Activated CD8-positive, alpha-beta T cell treated with anti-CD3 and anti-CD28 coated beads, Interleukin-2, amount 10 ng/mL, durations not matched to agents 7 days and 5 days (primary cell): ENCODE results near the gene ZNF783. TPM values are rescaled to one million over a fixed set of nuclear protein-coding genes. Genes with fewer than 3 reads are reported as not detected.

ENCODE experiments used
- ATAC-seq: fragments of 150-1000 bp; cut with Tn5 transposase; one replicate; pipeline ENCODE4 v1.10.0; 2021; ENCODE audit warnings: moderate library complexity
- CTCF ChIA-PET: fragments of 350-600 bp; sonication (Branson Sonifier 250); formaldehyde crosslinking; loops from one replicate; lab custom pipeline; 2021; ENCODE audit warnings: antibody characterized with exemption; lab: Charles Lee
- POLR2A ChIA-PET: fragments of 350-600 bp; sonication (Branson Sonifier 250); formaldehyde crosslinking; loops from one replicate; lab custom pipeline; 2021; ENCODE audit warnings: antibody characterized with exemption; lab: Charles Lee
- DNase-seq: peaks from one replicate; pipeline ENCODE4 v3.0.0-alpha.2; 2020
- H3K27ac Mint-ChIP-seq: one replicate; pipeline ENCODE4 v1.8.0; 2021; ENCODE audit warnings: mild to moderate bottlenecking, mixed read lengths
- H3K27me3 Mint-ChIP-seq: one replicate; pipeline ENCODE4 v1.8.0; 2021; ENCODE audit warnings: low read depth, mixed read lengths
- H3K36me3 Mint-ChIP-seq: one replicate; pipeline ENCODE4 v1.8.0; 2021; ENCODE audit warnings: low read depth, mixed read lengths
- H3K4me1 Mint-ChIP-seq: one replicate; pipeline ENCODE4 v1.8.0; 2021; ENCODE audit warnings: low read depth, mixed read lengths
- H3K4me3 Mint-ChIP-seq: one replicate; pipeline ENCODE4 v1.8.0; 2021; ENCODE audit warnings: mild to moderate bottlenecking, mixed read lengths
- H3K9me3 Mint-ChIP-seq: one replicate; pipeline ENCODE4 v1.8.0; 2022; ENCODE audit warnings: mixed read lengths; ENCODE audit not compliant: insufficient read depth
- total RNA-seq, 2 experiments: library from RNA; stranded (reverse); gene quantifications; one replicate each; pipeline ENCODE4 v1.2.3, GENCODE V29; 2021

ZNF783 gene
- total RNA-seq = 10 to 100 TPM; 12.7 to 12.9 TPM

GRCh38 chr7:149261829-149262617 is at the start of gene ZNF783:
ZNF783 (plus strand) TSS chr7:149262196; CDS start chr7:149262334, 138 bp downstream.
- peak within 1 kb of the TSS; percentile 82 for H3K27ac Mint-ChIP-seq
- peaks cover 11% of the 10 kb centered on the region for H3K36me3 Mint-ChIP-seq
- CTCF ChIA-PET = interaction anchor here (0.5 to 2.7 kb wide), 30 partner anchors 8 to 480 kb away, joined by 3 to 44 read pairs (median 5); partner anchors contain the start of genes ZNF212, ZNF282, ZNF398 and ZNF425
- H3K4me3 Mint-ChIP-seq = peak within 1 kb of the TSS; percentile 76
- peaks cover 16% of the 10 kb centered on the region for H3K4me1 Mint-ChIP-seq
- ATAC-seq = peak; percentile 91
- DNase-seq = peak; percentile 88
- POLR2A ChIA-PET = interaction anchor here (1.0 to 1.5 kb wide), 4 partner anchors 23 to 206 kb away, joined by 3 to 6 read pairs (median 4); partner anchors contain the start of genes ZNF398 and ZNF777
- H3K27me3 Mint-ChIP-seq = no peaks in the 10 kb centered on the region
- H3K9me3 Mint-ChIP-seq = no peaks in the 10 kb centered on the region

DNA sequence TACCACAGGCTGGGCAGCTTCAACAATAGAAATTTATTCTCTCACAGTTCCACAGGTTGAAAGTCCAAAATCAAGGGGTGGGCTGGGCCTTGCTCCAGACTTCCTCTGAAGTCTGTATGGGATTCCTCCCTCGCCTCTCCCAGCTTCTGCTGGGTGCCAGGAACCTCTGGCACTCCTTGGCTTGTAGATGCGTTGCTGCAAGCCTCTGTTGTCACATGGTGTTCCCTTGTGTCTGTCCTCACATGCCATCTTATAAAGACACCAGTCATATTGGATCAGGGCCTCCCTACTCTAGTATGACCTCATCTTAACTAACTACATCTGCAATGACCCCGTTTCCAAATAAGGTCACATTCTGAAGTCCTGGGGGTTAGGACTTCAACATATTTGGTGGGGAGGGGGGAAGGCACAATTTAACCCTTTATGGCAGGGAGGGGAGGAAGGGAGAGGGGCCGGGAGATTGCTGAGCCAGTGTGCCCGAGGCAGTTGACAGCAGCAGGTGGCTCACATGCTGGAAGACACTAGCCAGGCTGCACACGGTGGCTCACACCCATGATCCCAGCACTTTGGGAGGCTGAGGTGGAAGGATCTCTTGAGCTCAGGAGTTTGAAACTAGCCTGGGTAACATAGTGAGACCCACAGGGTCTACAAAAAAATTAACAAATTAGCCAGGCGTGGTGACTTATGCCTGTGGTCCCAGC is 47.8 kb upstream of the ZNF783 start:
- Mint-ChIP-seq H3K9me3 (no peaks in the 10 kb centered on the region), H3K27me3 (no peaks in the 10 kb centered on the region), H3K36me3 (peaks cover 63% of the 10 kb centered on the region), H3K27ac (no peak overlapping the region), H3K4me1 (peaks cover 6% of the 10 kb centered on the region), H3K4me3 (no peak overlapping the region)
- ChIA-PET CTCF (no interaction called here), POLR2A (no interaction called here)
- DNase-seq = no peak
- ATAC-seq = no peak

DNA sequence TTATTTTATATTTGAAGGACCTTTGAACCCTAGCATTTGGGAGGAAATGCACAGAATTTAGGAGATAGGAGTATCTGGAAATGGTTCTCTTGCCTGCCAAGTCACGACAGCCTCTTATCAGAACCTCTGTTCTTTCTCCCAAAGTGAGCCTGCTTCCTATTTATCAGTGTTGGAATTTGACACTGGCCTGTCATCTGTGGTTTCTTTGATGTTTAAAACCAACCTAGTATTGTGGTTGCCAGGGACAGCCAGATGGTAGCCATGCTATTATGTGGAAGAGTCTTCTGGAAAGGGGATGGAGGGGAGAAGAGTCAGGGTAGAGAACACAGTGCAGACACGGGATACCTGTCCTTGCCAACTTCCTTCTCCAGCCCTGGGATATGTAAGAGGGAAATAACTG is 45.6 kb upstream of the ZNF783 start:
- Mint-ChIP-seq H3K4me3 (no peak overlapping the region), H3K36me3 (peaks cover 58% of the 10 kb centered on the region), H3K27ac (no peak overlapping the region), H3K27me3 (no peaks in the 10 kb centered on the region), H3K4me1 (no peaks in the 10 kb centered on the region), H3K9me3 (no peaks in the 10 kb centered on the region)
- DNase-seq (no peak), ATAC-seq (no peak)
- ChIA-PET POLR2A (no interaction called here), CTCF (no interaction called here)

- no peak for DNase-seq
- Mint-ChIP-seq H3K36me3 (peaks cover 60% of the 10 kb centered on the region), H3K9me3 (no peaks in the 10 kb centered on the region), H3K27ac (peak overlapping the region; percentile 6), H3K27me3 (no peaks in the 10 kb centered on the region), H3K4me3 (no peak overlapping the region), H3K4me1 (no peaks in the 10 kb centered on the region)
- no peak for ATAC-seq
- ChIA-PET POLR2A (no interaction called here), CTCF (no interaction called here)
Measured at GRCh38 chr7:149217570-149217969, 44.4 kb upstream of the ZNF783 start.

GRCh38 chr7:149218469-149219420 is 43.3 kb upstream of the ZNF783 start:
- Mint-ChIP-seq H3K4me3 (no peak overlapping the region), H3K9me3 (no peaks in the 10 kb centered on the region), H3K4me1 (no peaks in the 10 kb centered on the region), H3K36me3 (peaks cover 59% of the 10 kb centered on the region), H3K27me3 (no peaks in the 10 kb centered on the region), H3K27ac (no peak overlapping the region)
- no peak for DNase-seq
- POLR2A ChIA-PET = no interaction called here
- CTCF ChIA-PET = interaction anchor here (1.1 kb wide), 1 partner anchor 24 kb away, joined by 4 read pairs; no protein-coding TSS in a partner anchor
- ATAC-seq = no peak

- H3K4me3 Mint-ChIP-seq = no peak overlapping the region
Measured at GRCh38 chr7:149220534-149220933, 41.5 kb upstream of the ZNF783 start.

GRCh38 chr7:149223176-149223575 is 38.8 kb upstream of the ZNF783 start:
- peaks cover 38% of the 10 kb centered on the region for H3K36me3 Mint-ChIP-seq

More at GRCh38 chr7:149220534-149220933, 41.5 kb upstream of the ZNF783 start:
- ATAC-seq (no peak), DNase-seq (no peak)
- no peaks in the 10 kb centered on the region for H3K4me1 Mint-ChIP-seq
- H3K27me3 Mint-ChIP-seq = no peaks in the 10 kb centered on the region
- ChIA-PET CTCF (no interaction called here), POLR2A (no interaction called here)
- H3K36me3 Mint-ChIP-seq = peaks cover 50% of the 10 kb centered on the region
- no peak overlapping the region for H3K27ac Mint-ChIP-seq
- no peaks in the 10 kb centered on the region for H3K9me3 Mint-ChIP-seq

DNA sequence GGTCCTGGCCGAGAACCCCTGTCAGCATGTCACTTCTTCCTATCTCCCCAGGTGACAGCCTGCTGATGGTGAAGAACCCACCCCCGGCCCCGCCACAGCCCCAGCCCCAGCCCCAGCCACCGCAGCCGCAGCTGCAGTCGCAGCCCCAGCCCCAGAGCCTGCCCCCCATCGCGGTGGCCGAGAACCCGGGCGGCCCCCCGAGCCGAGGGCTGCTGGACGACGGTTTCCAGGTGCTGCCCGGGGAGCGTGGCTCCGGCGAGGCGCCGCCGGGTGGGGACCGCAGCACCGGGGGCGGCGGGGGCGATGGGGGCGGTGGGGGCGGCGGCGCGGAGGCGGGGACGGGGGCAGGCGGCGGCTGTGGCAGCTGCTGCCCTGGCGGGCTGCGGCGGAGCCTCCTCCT is 38.2 kb upstream of the ZNF783 start:
- CTCF ChIA-PET = no interaction called here
- POLR2A ChIA-PET = no interaction called here
- no peaks in the 10 kb centered on the region for H3K27me3 Mint-ChIP-seq

More at GRCh38 chr7:149223176-149223575, 38.8 kb upstream of the ZNF783 start:
- ChIA-PET CTCF (no interaction called here), POLR2A (no interaction called here)
- Mint-ChIP-seq H3K9me3 (no peaks in the 10 kb centered on the region), H3K4me3 (no peak overlapping the region), H3K27ac (no peak overlapping the region), H3K27me3 (no peaks in the 10 kb centered on the region), H3K4me1 (no peaks in the 10 kb centered on the region)
- no peak for ATAC-seq
- no peak for DNase-seq

GRCh38 chr7:149224352-149224751 is 37.6 kb upstream of the ZNF783 start:
- ATAC-seq (no peak), DNase-seq (no peak)
- H3K36me3 Mint-ChIP-seq = peaks cover 35% of the 10 kb centered on the region
- ChIA-PET CTCF (no interaction called here), POLR2A (no interaction called here)
- H3K4me1 Mint-ChIP-seq = no peaks in the 10 kb centered on the region
- H3K4me3 Mint-ChIP-seq = no peak overlapping the region
- H3K27ac Mint-ChIP-seq = no peak overlapping the region
- no peaks in the 10 kb centered on the region for H3K9me3 Mint-ChIP-seq
- no peaks in the 10 kb centered on the region for H3K27me3 Mint-ChIP-seq

More for the DNA sequence above, 38.2 kb upstream of the ZNF783 start:
- Mint-ChIP-seq H3K9me3 (no peaks in the 10 kb centered on the region), H3K4me3 (no peak overlapping the region), H3K36me3 (peaks cover 38% of the 10 kb centered on the region), H3K4me1 (no peaks in the 10 kb centered on the region), H3K27ac (no peak overlapping the region)
- DNase-seq (no peak), ATAC-seq (peak; percentile 14)

GRCh38 chr7:149225106-149225505 is 36.9 kb upstream of the ZNF783 start:
- CTCF ChIA-PET = no interaction called here
- Mint-ChIP-seq H3K27ac (no peak overlapping the region), H3K9me3 (no peaks in the 10 kb centered on the region), H3K4me3 (no peak overlapping the region), H3K4me1 (no peaks in the 10 kb centered on the region), H3K27me3 (no peaks in the 10 kb centered on the region), H3K36me3 (peaks cover 30% of the 10 kb centered on the region)
- POLR2A ChIA-PET = no interaction called here
- DNase-seq (no peak), ATAC-seq (no peak)

DNA sequence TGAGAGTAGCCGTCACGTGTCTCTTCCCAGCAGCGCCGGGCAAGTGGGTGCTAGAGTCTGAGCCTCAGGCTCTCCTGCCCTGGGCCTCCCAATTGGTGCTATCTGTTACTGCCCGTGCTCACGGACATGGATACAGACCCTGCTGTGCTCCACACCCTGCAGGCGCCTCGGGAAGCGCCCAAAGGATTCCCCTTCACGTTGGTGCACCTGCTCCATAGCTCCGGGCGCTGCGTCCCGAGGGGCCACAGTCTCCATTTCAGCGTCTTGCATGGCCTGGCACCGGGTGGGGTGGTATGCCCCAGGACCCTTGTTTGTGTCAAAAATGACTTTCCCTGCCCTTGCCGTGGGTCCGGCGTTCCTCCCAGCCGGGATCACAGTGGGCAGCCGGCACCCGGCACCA is 36.3 kb upstream of the ZNF783 start:
- DNase-seq (no peak), ATAC-seq (no peak)
- Mint-ChIP-seq H3K9me3 (no peaks in the 10 kb centered on the region), H3K27ac (no peak overlapping the region), H3K36me3 (peaks cover 28% of the 10 kb centered on the region), H3K4me1 (no peaks in the 10 kb centered on the region), H3K4me3 (no peak overlapping the region), H3K27me3 (no peaks in the 10 kb centered on the region)
- ChIA-PET POLR2A (no interaction called here), CTCF (no interaction called here)
